Esophagus squamous epithelium (tissue), 5 donors: Measurements from ENCODE around the gene ABHD4. TPM values are rescaled to one million over a fixed set of nuclear protein-coding genes. Genes with fewer than 3 reads are reported as not detected.
"Not testable (repeated sequence)": the region's sequence is repeated elsewhere in the genome, so short reads cannot be mapped to it uniquely, and the experiment has no call there.

Source experiments
- DNase-seq: peaks from one replicate; lab custom pipeline; 2025; lab: John Stamatoyannopoulos, UW
- H3K27ac ChIP-seq, 4 donors: fragments of 200-600 bp; sonication (generic); one replicate each; pipeline ENCODE4 v1.5.1; 2016 to 2019; ENCODE audit warnings: mild to moderate bottlenecking in 1 of 4
- H3K27me3 ChIP-seq, 4 donors: fragments of 200-600 bp; sonication (generic); 1 replicate in 3 of 4; 2 replicates in 1 of 4; pipeline versions ENCODE4 v1.5.1 to v1.6.0; 2017 to 2021; ENCODE audit warnings: antibody characterized with exemption in 1 of 4
- H3K36me3 ChIP-seq, 3 donors: fragments of 200-600 bp; sonication (generic); one replicate each; pipeline ENCODE4 v1.5.1; 2016 to 2019
- H3K4me1 ChIP-seq, 3 donors: fragments of 200-600 bp; sonication (generic); one replicate each; pipeline ENCODE4 v1.5.1; 2017 to 2019
- H3K4me3 ChIP-seq, 4 donors: fragments of 200-600 bp; sonication (generic); 1 replicate in 3 of 4; 2 replicates in 1 of 4; pipeline ENCODE4 v1.5.1; 2016 to 2019; ENCODE audit warnings: mild to moderate bottlenecking in 2 of 4, moderate library complexity in 1 of 4
- H3K9me3 ChIP-seq, 3 donors: fragments of 200-600 bp; sonication (generic); one replicate each; pipeline ENCODE4 v1.5.1; 2016 to 2019
- POLR2A ChIP-seq, 4 donors: fragments of 450-650 bp; IDR thresholded peaks; one replicate each; pipeline ENCODE4 v1.6.1; 2017; ENCODE audit warnings: antibody characterized with exemption in 4 of 4, mild to moderate bottlenecking in 4 of 4, moderate library complexity in 3 of 4
- WGBS, 2 donors: methylation state at CpG; one replicate each; pipeline ENCODE4 v1.1.5; 2018; 5-methylcytosine and 5-hydroxymethylcytosine counted together
- intact Hi-C: fragments of 100-400 bp; cut with DNase I; formaldehyde crosslinking; loops from one replicate; pipeline ENCODE4 v1.15.0; 2022
- total RNA-seq, 4 donors: library from RNA; depleted of rRNA; stranded (reverse); fragments of >200 nt; gene quantifications; one replicate each; pipeline ENCODE4 v1.1.0, GENCODE V29; 2016
- TF ChIP-seq, protein P1 (sequence below), 6 experiments: fragments of 450-650 bp in 4 of 6; fragments of 200-600 bp in 2 of 6; sonication (generic) in 2 of 6; IDR thresholded peaks; one replicate each; pipeline ENCODE4 v1.5.1; 2016 to 2019; ENCODE audit warnings: antibody characterized with exemption in 6 of 6, mild to moderate bottlenecking in 4 of 6, moderate library complexity in 4 of 6
- donor health status: DM: yes; HTN: yes; CAD: no.

The ABHD4 gene
- total RNA-seq, 4 donors from 2014 or later: 22.9 to 45.4 (median 30.1) TPM

DNA sequence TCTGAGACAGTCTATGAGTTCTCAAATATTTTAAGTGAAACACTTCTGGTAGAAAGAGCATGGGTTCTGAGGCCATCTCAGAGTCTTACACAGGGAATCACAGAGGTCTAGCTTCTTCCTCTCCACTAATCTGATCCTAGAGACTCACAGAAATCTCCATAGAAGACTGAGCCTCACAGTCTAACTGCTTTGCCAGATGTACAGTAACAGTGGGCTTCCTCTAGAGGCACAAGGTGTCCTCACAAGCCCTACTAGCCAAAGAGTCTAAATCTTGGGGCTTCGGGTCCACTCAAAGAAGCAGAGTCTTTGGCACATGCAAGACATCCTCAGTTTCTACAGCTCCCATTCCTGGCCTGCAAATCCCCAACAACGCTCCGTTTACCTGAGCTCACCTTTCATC, 32.0 kb downstream of the ABHD4 start:
- no peak for DNase-seq
- H3K9me3 ChIP-seq: no peaks in the 10 kb centered on the region
- TF ChIP-seq, protein P1, sequence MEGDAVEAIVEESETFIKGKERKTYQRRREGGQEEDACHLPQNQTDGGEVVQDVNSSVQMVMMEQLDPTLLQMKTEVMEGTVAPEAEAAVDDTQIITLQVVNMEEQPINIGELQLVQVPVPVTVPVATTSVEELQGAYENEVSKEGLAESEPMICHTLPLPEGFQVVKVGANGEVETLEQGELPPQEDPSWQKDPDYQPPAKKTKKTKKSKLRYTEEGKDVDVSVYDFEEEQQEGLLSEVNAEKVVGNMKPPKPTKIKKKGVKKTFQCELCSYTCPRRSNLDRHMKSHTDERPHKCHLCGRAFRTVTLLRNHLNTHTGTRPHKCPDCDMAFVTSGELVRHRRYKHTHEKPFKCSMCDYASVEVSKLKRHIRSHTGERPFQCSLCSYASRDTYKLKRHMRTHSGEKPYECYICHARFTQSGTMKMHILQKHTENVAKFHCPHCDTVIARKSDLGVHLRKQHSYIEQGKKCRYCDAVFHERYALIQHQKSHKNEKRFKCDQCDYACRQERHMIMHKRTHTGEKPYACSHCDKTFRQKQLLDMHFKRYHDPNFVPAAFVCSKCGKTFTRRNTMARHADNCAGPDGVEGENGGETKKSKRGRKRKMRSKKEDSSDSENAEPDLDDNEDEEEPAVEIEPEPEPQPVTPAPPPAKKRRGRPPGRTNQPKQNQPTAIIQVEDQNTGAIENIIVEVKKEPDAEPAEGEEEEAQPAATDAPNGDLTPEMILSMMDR (IDR thresholded peaks at IDR 0.05): no peak
- no peak for TF ChIP-seq POLR2A (IDR thresholded peaks at IDR 0.05)
- no peaks in the 10 kb centered on the region for H3K4me1 ChIP-seq
- H3K36me3 ChIP-seq: no peaks in the 10 kb centered on the region
- H3K27ac ChIP-seq: no peak overlapping the region
- no peak overlapping the region for H3K4me3 ChIP-seq
- 85 to 94% methylated on average over 3 of the region's 3 CpGs for WGBS, 2 donors
- intact Hi-C loops: no loop called here
- no peaks in the 10 kb centered on the region for H3K27me3 ChIP-seq

DNA sequence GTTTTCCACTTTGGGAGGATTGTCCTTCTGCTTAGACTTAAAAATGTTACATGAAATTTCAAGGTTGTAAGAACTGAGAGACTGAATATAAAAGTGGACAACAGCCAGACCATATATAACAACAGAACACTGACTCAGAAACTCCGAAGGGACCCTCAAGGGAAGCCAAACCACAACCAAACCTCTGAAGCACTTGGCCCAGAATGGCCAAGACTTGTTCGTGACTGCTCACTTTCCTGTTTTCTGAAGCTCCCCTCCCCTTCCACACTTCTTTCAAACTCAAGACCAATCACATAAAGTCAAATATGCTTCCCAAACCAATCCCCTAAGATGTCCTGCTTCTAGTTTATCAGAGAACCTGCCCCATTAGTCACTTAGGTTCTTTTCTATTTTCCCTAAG, 32.4 kb downstream of the ABHD4 start:
- no peaks in the 10 kb centered on the region for H3K36me3 ChIP-seq
- H3K27me3 ChIP-seq: no peaks in the 10 kb centered on the region
- no peak overlapping the region for H3K4me3 ChIP-seq
- TF ChIP-seq, protein P1 (IDR thresholded peaks at IDR 0.05): no peak
- no peak for TF ChIP-seq POLR2A (IDR thresholded peaks at IDR 0.05)
- intact Hi-C loops: no loop called here
- H3K4me1 ChIP-seq: no peaks in the 10 kb centered on the region
- DNase-seq: no peak
- no peaks in the 10 kb centered on the region for H3K9me3 ChIP-seq
- no peak overlapping the region for H3K27ac ChIP-seq
- 60 to 74% methylated on average over 2 of the region's 2 CpGs for WGBS, 2 donors

DNA sequence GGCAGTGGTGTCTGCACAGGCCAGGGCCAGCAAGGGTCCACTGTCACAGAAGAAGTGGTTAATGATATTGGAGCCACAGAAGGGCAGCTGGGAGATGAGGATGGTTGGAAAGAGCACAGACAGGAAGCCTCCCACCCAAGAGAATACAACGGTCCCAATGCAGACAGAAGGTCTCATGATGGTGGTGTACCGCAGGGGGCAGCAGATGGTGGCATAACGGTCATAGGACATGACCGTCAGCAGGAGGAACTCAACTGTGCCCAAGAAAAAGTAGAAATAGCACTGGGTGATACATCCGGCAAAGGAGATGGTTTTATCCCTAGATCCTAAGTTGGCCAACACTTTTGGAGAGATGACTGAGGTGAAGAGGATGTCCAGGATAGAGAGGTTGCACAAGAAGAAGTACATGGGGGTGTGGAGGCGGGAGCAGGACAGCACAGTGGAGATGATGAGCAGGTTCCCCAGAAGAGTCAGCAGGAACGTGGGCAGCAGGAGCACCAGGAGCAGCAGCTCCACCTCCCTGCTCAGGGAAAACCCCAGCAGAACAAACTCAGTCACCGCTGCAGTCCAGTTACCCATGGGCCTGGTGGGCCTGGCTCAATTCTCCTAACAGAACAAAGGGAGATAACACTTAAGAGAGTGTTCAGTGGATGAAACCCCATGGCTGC, 36.3 kb downstream of the ABHD4 start:
- 76 to 78% methylated on average over 8 of the region's 8 CpGs for WGBS, 2 donors
- H3K27me3 ChIP-seq: no peaks in the 10 kb centered on the region
- no peaks in the 10 kb centered on the region for H3K9me3 ChIP-seq
- no peaks in the 10 kb centered on the region for H3K36me3 ChIP-seq
- DNase-seq: no peak
- no peak for TF ChIP-seq POLR2A (IDR thresholded peaks at IDR 0.05)
- TF ChIP-seq, protein P1 (IDR thresholded peaks at IDR 0.05): no peak
- H3K27ac ChIP-seq: no peak overlapping the region
- no peak overlapping the region for H3K4me3 ChIP-seq
- H3K4me1 ChIP-seq: no peaks in the 10 kb centered on the region
- intact Hi-C loops: no loop called here

DNA sequence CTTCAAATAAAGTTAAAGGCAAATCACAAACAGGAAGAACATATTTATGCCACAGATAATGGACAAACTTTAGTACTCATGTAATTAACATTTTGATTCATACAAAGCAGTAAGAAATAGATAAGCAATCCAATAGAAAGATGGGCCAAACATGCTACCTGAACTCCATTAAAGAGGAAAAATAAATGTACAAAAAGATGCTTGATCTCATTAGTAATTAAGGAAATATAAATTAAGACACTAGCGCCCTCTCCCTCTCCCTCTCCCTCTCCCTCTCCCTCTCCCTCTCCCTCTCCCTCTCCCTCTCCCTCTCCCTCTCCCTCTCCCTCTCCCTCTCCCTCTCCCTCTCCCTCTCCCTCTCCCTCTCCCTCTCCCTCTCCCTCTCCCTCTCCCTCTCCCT, 37.9 kb downstream of the ABHD4 start:
- H3K4me1 ChIP-seq, H3K27me3 ChIP-seq, DNase-seq, H3K9me3 ChIP-seq, H3K36me3 ChIP-seq, H3K27ac ChIP-seq, H3K4me3 ChIP-seq, intact Hi-C loops: not testable (repeated sequence)
- 38 to 64% methylated on average over 1 of the region's 1 CpG for WGBS, 2 donors

DNA sequence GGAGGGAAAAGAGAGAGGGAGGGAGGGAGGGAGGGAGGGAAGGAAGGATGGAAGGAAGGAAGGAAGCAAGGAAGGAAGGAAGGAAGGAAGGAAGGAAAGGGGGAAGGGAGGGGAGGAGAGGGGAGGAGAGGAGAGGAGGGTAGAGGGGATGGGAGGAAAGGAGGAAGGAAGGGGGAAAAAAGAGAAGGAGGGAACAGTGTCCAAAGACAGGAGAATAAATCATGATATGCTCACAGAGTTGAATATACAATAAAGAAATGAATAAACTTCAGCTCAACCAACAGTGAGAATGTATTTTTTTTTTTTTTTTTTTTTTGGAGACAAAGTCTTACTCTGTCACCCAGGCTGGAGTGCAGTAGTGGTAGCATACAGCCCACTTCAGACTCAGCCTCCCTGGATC, 42.1 kb downstream of the ABHD4 start:
- no peak overlapping the region for H3K4me3 ChIP-seq
- no peaks in the 10 kb centered on the region for H3K36me3 ChIP-seq
- H3K9me3 ChIP-seq: no peaks in the 10 kb centered on the region
- DNase-seq: no peak
- no peaks in the 10 kb centered on the region for H3K4me1 ChIP-seq
- intact Hi-C loops: no loop called here
- no peak overlapping the region for H3K27ac ChIP-seq
- no peak for TF ChIP-seq POLR2A (IDR thresholded peaks at IDR 0.05)
- TF ChIP-seq, protein P1 (IDR thresholded peaks at IDR 0.05): no peak
- no peaks in the 10 kb centered on the region for H3K27me3 ChIP-seq

DNA sequence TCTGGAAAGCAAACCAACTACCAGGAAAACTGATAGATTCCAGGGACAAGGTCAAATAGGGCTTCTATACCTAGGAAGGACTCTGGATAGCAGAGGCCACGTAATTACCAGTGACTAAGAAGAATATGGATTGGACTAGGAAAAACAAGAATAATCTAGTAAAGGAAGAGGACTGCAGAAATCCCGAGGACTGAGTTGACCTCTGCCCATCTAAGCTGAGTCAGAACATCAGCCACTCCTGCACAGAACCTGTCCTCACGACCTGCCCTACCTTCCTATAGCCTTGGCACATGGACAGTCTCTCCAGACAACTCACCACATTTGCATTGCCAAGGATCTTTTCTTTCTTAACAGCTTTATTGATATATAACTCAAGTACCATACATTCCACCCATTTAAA, 43.7 kb downstream of the ABHD4 start:
- intact Hi-C loops: no loop called here
- Histone ChIP-seq H3K36me3 (no peaks in the 10 kb centered on the region), H3K4me3 (no peak overlapping the region), H3K27ac (no peak overlapping the region), H3K4me1 (no peaks in the 10 kb centered on the region), H3K27me3 (no peaks in the 10 kb centered on the region), H3K9me3 (no peaks in the 10 kb centered on the region)
- DNase-seq: no peak
- TF ChIP-seq, protein P1 (IDR thresholded peaks at IDR 0.05): no peak
- TF ChIP-seq POLR2A (IDR thresholded peaks at IDR 0.05): no peak
- 36 to 49% methylated on average over 3 of the region's 3 CpGs for WGBS, 2 donors
